GM23248 (cell line): Measurements from ENCODE around the gene CFAP69. TPM values are rescaled to one million over a fixed set of nuclear protein-coding genes. Genes with fewer than 3 reads are reported as not detected.

Source experiments
- DNase-seq: peaks from one replicate; pipeline ENCODE4 v3.0.0-alpha.2; 2015
- H2AFZ ChIP-seq: fragments of 200-600 bp; sonication (generic); 2 replicates; pipeline ENCODE4 v1.6.1; 2016; ENCODE audit warnings: antibody characterized with exemption
- H3F3A ChIP-seq: fragments of 200-600 bp; sonication (generic); 2 replicates; pipeline ENCODE4 v1.6.1; 2016; ENCODE audit warnings: mild to moderate bottlenecking, antibody characterized with exemption, mixed run types; ENCODE audit not compliant: insufficient read depth
- H3K27ac ChIP-seq: fragments of 200-600 bp; sonication (generic); 2 replicates; pipeline ENCODE4 v1.5.1; 2016; ENCODE audit warnings: mild to moderate bottlenecking
- H3K27me3 ChIP-seq: fragments of 200-600 bp; sonication (generic); replicated peaks from 2 replicates; pipeline ENCODE4 v1.6.1; 2016; ENCODE audit warnings: mild to moderate bottlenecking; ENCODE audit not compliant: insufficient read depth
- H3K36me3 ChIP-seq: fragments of 200-600 bp; sonication (generic); 2 replicates; pipeline ENCODE4 v1.6.1; 2016; ENCODE audit warnings: low read depth, mild to moderate bottlenecking
- H3K4me1 ChIP-seq: fragments of 200-600 bp; sonication (generic); 2 replicates; pipeline ENCODE4 v1.6.1; 2016; ENCODE audit warnings: mild to moderate bottlenecking; ENCODE audit not compliant: insufficient read depth
- H3K4me2 ChIP-seq: fragments of 200-600 bp; sonication (generic); one replicate; pipeline ENCODE4 v1.6.1; 2016; ENCODE audit warnings: mild to moderate bottlenecking; ENCODE audit not compliant: unreplicated experiment
- H3K4me3 ChIP-seq: fragments of 200-600 bp; sonication (generic); 2 replicates; pipeline ENCODE4 v1.5.1; 2016; ENCODE audit warnings: mild to moderate bottlenecking
- H3K79me2 ChIP-seq: fragments of 200-600 bp; sonication (generic); 2 replicates; pipeline ENCODE4 v1.6.1; 2016; ENCODE audit warnings: mild to moderate bottlenecking; ENCODE audit not compliant: insufficient read depth
- H3K9ac ChIP-seq: fragments of 200-600 bp; sonication (generic); 2 replicates; pipeline ENCODE4 v1.6.1; 2016; ENCODE audit warnings: mild to moderate bottlenecking
- H3K9me2 ChIP-seq: fragments of 200-600 bp; sonication (generic); 2 replicates; pipeline ENCODE4 v1.6.1; 2016; ENCODE audit warnings: mixed run types, mild to moderate bottlenecking, moderate library complexity; ENCODE audit not compliant: insufficient read depth
- H3K9me3 ChIP-seq: fragments of 200-600 bp; sonication (generic); one replicate; pipeline ENCODE4 v1.6.1; 2017; ENCODE audit warnings: low read depth
- H4K20me1 ChIP-seq: fragments of 200-600 bp; sonication (generic); 2 replicates; pipeline ENCODE4 v1.6.0; 2016; ENCODE audit not compliant: insufficient read depth
- EZH2 ChIP-seq: fragments of 200-600 bp; sonication (generic); IDR thresholded peaks from 2 replicates; pipeline ENCODE4 v1.6.1; 2018; ENCODE audit warnings: antibody characterized with exemption, mild to moderate bottlenecking; ENCODE audit not compliant: insufficient read depth, poor library complexity, severe bottlenecking
- EZH2phosphoT487 ChIP-seq: fragments of 200-600 bp; sonication (generic); IDR thresholded peaks from 2 replicates; pipeline ENCODE4 v1.6.1; 2018; ENCODE audit warnings: antibody characterized with exemption, moderate library complexity, mild to moderate bottlenecking, low read depth; ENCODE audit not compliant: insufficient read depth
- WGBS, 2 experiments: methylation state at CpG; one replicate each; pipeline ENCODE4 v1.1.6; 2015 to 2017; ENCODE audit warnings: low lambda C conversion rate in 2 of 2, low coverage in 1 of 2; ENCODE audit errors: missing lambda C conversion rate in 2 of 2; 5-methylcytosine and 5-hydroxymethylcytosine counted together
- in situ Hi-C: fragments of 300-500 bp; cut with MboI; formaldehyde crosslinking; loops from 2 replicates; pipeline ENCODE4 v1.15.0; 2020
- polyA plus RNA-seq: library from polyadenylated mRNA; unstranded; fragments of >200 nt; fragmentation: Nextera tagmentation; extraction: Ambion mirVana; gene quantifications from 2 replicates; pipeline ENCODE4 v1.2.1, GENCODE V29; 2016
- total RNA-seq: library from RNA; depleted of rRNA; stranded (reverse); fragments of >200 nt; shearing (Covaris generic); gene quantifications from 2 replicates; pipeline ENCODE4 v1.2.3, GENCODE V29; 2014

The CFAP69 gene
- total and polyA plus RNA-seq, 2 experiments from 2014 or later = 2.8 to 6.9 TPM

DNA sequence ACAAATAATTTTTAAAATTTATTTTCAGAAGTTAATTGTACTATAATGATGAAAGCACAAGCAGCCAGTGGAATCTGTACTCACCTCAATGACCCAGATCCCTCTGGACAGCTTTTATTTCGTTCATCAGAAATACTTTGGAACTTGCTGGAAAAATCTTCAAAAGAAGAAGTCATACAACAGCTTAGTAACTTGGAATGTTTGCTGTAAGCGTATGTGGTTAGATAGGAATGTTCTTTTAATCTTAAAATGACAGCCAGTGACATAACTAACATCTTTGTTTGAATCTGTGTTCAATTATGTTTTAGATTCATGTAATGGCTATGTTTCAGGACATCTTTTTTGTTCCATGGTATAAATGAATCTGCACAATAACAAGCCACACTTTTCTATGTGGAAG lies 26.8 kb downstream of the CFAP69 start:
- no peaks in the 10 kb centered on the region for H4K20me1 ChIP-seq
- in situ Hi-C loops = no loop called here
- no peaks in the 10 kb centered on the region for H3K36me3 ChIP-seq
- H3K4me3 ChIP-seq = 0 out of 2 replicates have a peak overlapping the region, but pooled peaks have one; percentile 5
- no peaks in the 10 kb centered on the region for H3K9me2 ChIP-seq
- H3K79me2 ChIP-seq = no peaks in the 10 kb centered on the region
- no peaks in the 10 kb centered on the region for H3K9me3 ChIP-seq
- DNase-seq = peak; percentile 84
- H3K27ac ChIP-seq = peak overlapping the region; percentile 74
- H3F3A ChIP-seq = peaks cover 32% of the 10 kb centered on the region
- H3K9ac ChIP-seq = peak overlapping the region; percentile 28; the same call in 1 of the 2 replicates
- H3K4me1 ChIP-seq = peaks cover 39% of the 10 kb centered on the region
- H3K27me3 ChIP-seq = no peaks in the 10 kb centered on the region
- 0% methylated on average over 2 of the region's 2 CpGs for WGBS, 2 experiments
- no peak overlapping the region for H2AFZ ChIP-seq
- TF ChIP-seq EZH2 (no peak), EZH2phosphoT487 (peak; percentile 89)
- peak overlapping the region; percentile 58 for H3K4me2 ChIP-seq

DNA sequence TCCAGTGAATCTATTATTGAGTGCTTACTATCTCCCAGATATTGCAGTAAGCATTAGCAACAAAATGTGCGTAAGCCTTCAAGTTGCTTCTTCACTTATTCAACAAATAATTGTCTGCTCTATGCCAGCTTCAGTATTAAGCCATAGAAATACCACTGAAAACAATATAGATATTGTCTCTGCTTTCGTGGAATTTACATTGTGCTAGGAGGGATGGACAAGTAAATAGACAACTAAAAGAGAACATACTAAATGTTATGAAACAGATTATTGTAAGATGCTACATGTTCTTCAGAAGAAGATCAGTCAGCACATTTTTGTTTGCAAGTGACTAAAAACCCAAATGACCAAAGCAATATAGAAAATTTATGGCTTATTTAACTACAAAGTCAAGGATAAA lies 27.3 kb downstream of the CFAP69 start:
- Histone ChIP-seq H3K36me3 (no peaks in the 10 kb centered on the region), H3K9ac (no peak overlapping the region), H3K9me3 (no peaks in the 10 kb centered on the region), H3K4me1 (peaks cover 37% of the 10 kb centered on the region), H3K27ac (peak overlapping the region; percentile 74), H3K27me3 (no peaks in the 10 kb centered on the region), H3K4me3 (no peak overlapping the region), H3K79me2 (no peaks in the 10 kb centered on the region), H2AFZ (no peak overlapping the region), H4K20me1 (no peaks in the 10 kb centered on the region), H3F3A (peaks cover 32% of the 10 kb centered on the region), H3K4me2 (peak overlapping the region; percentile 58), H3K9me2 (no peaks in the 10 kb centered on the region)
- no peak for TF ChIP-seq EZH2phosphoT487
- peak; percentile 10 for DNase-seq
- in situ Hi-C loops = no loop called here
- 55 to 56% methylated on average over 2 of the region's 2 CpGs for WGBS, 2 experiments

DNA sequence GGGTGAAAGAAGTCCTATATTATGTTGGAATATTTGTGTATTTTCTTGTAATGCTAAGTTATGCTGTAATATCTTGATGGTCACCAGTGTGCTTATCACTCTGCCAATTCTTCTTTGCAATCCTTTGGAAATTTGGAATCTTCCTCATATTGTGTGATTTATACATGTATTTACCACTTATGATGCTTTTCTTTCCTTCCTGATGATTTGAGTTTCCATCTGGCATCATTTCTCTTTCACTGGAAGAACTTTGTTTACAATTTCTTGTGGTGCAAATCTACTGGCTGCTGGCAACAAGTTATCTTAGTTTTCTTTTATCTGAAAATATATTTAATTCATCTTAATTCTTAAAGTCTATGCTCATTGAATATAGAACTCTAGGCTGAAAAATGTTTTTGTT lies 29.2 kb downstream of the CFAP69 start:
- TF ChIP-seq EZH2 = no peak
- no peak for TF ChIP-seq EZH2phosphoT487
- in situ Hi-C loops = no loop called here
- no peak for DNase-seq

DNA sequence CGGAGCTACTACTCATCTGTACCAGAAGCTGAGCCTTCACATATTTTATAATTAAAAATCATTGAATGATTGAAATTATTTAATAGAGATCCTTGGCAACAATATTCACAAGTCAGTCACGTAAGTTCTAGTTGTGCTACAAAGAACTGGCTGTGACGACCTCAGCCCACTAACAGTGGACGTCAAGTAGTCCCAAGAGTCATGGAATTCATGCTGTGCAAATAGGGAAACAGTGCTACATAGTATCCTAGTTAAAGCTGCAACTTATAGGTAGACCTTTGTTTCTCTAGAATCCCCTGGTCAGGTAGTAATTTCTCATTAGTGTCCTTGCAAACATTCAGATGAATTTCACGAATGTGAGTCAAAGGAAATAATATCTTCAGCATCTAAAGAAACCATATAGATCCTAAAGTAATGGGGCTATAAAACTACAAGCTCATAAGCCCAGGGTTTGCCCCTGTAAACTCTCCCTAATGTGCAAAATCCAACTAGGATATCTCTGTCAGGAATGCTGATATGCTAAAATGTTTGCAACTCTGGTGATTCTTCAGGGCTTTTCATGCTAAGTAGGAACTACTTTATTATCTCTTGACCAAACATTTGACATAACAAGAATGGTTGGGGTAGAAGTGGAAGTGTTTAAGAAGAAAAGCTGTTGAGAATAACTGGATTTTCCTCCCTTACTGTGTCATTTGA lies 31.2 kb downstream of the CFAP69 start:
- in situ Hi-C loops = no loop called here
- no peaks in the 10 kb centered on the region for H3K79me2 ChIP-seq
- peaks cover 17% of the 10 kb centered on the region for H3K4me1 ChIP-seq
- no peak overlapping the region for H3K27ac ChIP-seq
- H3K36me3 ChIP-seq = no peaks in the 10 kb centered on the region
- H3K9me2 ChIP-seq = no peaks in the 10 kb centered on the region
- DNase-seq = no peak
- H4K20me1 ChIP-seq = no peaks in the 10 kb centered on the region
- peaks cover 15% of the 10 kb centered on the region for H3F3A ChIP-seq
- no peak overlapping the region for H3K4me3 ChIP-seq
- H3K9me3 ChIP-seq = no peaks in the 10 kb centered on the region
- H3K9ac ChIP-seq = no peak overlapping the region
- H3K4me2 ChIP-seq = no peak overlapping the region
- no peaks in the 10 kb centered on the region for H3K27me3 ChIP-seq
- 77 to 78% methylated on average over 5 of the region's 5 CpGs for WGBS, 2 experiments
- H2AFZ ChIP-seq = no peak overlapping the region
- no peak for TF ChIP-seq EZH2phosphoT487
- TF ChIP-seq EZH2 = no peak

More for the DNA sequence above, 29.2 kb downstream of the CFAP69 start:
- Histone ChIP-seq H3K36me3 (no peaks in the 10 kb centered on the region), H3K79me2 (no peaks in the 10 kb centered on the region), H2AFZ (no peak overlapping the region), H3F3A (peaks cover 32% of the 10 kb centered on the region), H3K4me3 (no peak overlapping the region), H3K9me3 (no peaks in the 10 kb centered on the region), H3K9me2 (no peaks in the 10 kb centered on the region), H3K9ac (no peak overlapping the region), H3K27me3 (no peaks in the 10 kb centered on the region), H3K27ac (no peak overlapping the region), H3K4me2 (no peak overlapping the region), H3K4me1 (peaks cover 29% of the 10 kb centered on the region), H4K20me1 (no peaks in the 10 kb centered on the region)

DNA sequence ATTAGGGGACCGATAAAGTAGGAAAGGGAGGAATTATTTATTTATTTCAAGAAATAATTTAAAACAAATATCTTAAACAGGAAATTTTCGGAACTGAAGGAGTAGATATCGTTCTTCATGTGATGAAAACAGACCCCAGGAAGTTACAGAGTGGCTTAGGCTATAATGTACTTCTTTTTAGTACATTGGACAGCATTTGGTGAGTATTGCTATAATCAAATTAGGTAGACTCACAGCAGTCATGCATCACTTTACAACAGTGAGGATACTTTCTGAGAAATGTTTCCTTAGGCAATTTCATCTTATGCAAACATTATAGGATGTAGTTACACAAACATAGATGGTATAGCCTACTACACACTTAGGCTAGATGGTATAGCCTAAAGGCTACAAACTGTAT lies 43.2 kb downstream of the CFAP69 start:
- WGBS, 2 experiments = 89 to 92% methylated on average over 3 of the region's 3 CpGs
- H3K36me3 ChIP-seq = no peaks in the 10 kb centered on the region
- in situ Hi-C loops = no loop called here

More for the DNA sequence above, 43.2 kb downstream of the CFAP69 start:
- Histone ChIP-seq H3K27ac (no peak overlapping the region), H3K27me3 (no peaks in the 10 kb centered on the region), H4K20me1 (no peaks in the 10 kb centered on the region), H3K4me2 (no peak overlapping the region), H3K9me2 (no peaks in the 10 kb centered on the region), H3K4me1 (no peaks in the 10 kb centered on the region), H3K79me2 (no peaks in the 10 kb centered on the region), H3K9me3 (no peaks in the 10 kb centered on the region), H2AFZ (no peak overlapping the region), H3K4me3 (no peak overlapping the region), H3F3A (no peaks in the 10 kb centered on the region), H3K9ac (no peak overlapping the region)
- TF ChIP-seq EZH2phosphoT487 (no peak), EZH2 (no peak)
- DNase-seq = no peak
